SK-N-SH treated with all-trans-retinoic acid at 6 μM for 48 hours (cell line): ENCODE results near the gene HGS.

ENCODE experiments used
- CSRNP3 ChIP-seq: fragments of 250-450 bp; sonication (Bioruptor Pico); IDR thresholded peaks from 2 replicates; pipeline ENCODE4 v1.5.1; 2021; ENCODE audit warnings: mild to moderate bottlenecking, moderate library complexity
- ESRRG ChIP-seq: fragments of 250-450 bp; sonication (Bioruptor Pico); IDR thresholded peaks from 2 replicates; pipeline ENCODE4 v1.6.1; 2021; ENCODE audit warnings: mild to moderate bottlenecking
- GLIS3 ChIP-seq: fragments of 250-450 bp; sonication (Bioruptor Pico); IDR thresholded peaks from 2 replicates; pipeline ENCODE4 v1.5.0; 2020; ENCODE audit warnings: mild to moderate bottlenecking, moderate library complexity
- PATZ1 ChIP-seq: fragments of 250-450 bp; sonication (Bioruptor Pico); IDR thresholded peaks from 2 replicates; pipeline ENCODE4 v1.8.0; 2020; ENCODE audit warnings: mild to moderate bottlenecking, moderate library complexity, borderline replicate concordance
- POU6F1 ChIP-seq: fragments of 250-450 bp; sonication (Bioruptor Pico); IDR thresholded peaks from 2 replicates; pipeline ENCODE4 v1.8.0; 2021; ENCODE audit warnings: low read depth, mild to moderate bottlenecking, moderate library complexity, borderline replicate concordance
- RARB ChIP-seq: fragments of 250-450 bp; sonication (Bioruptor Pico); IDR thresholded peaks from 2 replicates; pipeline ENCODE4 v1.8.0; 2021; ENCODE audit warnings: mild to moderate bottlenecking, moderate library complexity
- TOX ChIP-seq: fragments of 250-450 bp; sonication (Bioruptor Pico); IDR thresholded peaks from 2 replicates; pipeline ENCODE4 v1.8.0; 2021; ENCODE audit warnings: mild to moderate bottlenecking, moderate library complexity, borderline replicate concordance
- TSHZ2 ChIP-seq: fragments of 250-450 bp; sonication (Bioruptor Pico); IDR thresholded peaks from 2 replicates; pipeline ENCODE4 v1.5.0; 2020; ENCODE audit warnings: mild to moderate bottlenecking, moderate library complexity
- ZC3H10 ChIP-seq: fragments of 250-450 bp; sonication (Bioruptor Pico); IDR thresholded peaks from 2 replicates; pipeline ENCODE4 v1.5.1; 2021; ENCODE audit warnings: mild to moderate bottlenecking, moderate library complexity
- ZFP3 ChIP-seq: fragments of 250-450 bp; sonication (Bioruptor Pico); IDR thresholded peaks from 2 replicates; pipeline ENCODE4 v1.5.0; 2020; ENCODE audit warnings: mild to moderate bottlenecking, moderate library complexity
- ZFP30 ChIP-seq: fragments of 450-650 bp; formaldehyde crosslinking; IDR thresholded peaks from 2 replicates; pipeline ENCODE4 v1.5.0; 2022; ENCODE audit warnings: mild to moderate bottlenecking, moderate library complexity
- ZNF565 ChIP-seq: fragments of 450-650 bp; formaldehyde crosslinking; conservative IDR thresholded peaks from 2 replicates; pipeline ENCODE4 v1.5.0; 2020; ENCODE audit warnings: low read depth, mild to moderate bottlenecking, moderate library complexity
- TF ChIP-seq, protein P1 (sequence below): fragments of 250-450 bp; sonication (Bioruptor Pico); IDR thresholded peaks from 2 replicates; pipeline ENCODE4 v1.5.1; 2020; ENCODE audit warnings: low read depth, mild to moderate bottlenecking, moderate library complexity

DNA sequence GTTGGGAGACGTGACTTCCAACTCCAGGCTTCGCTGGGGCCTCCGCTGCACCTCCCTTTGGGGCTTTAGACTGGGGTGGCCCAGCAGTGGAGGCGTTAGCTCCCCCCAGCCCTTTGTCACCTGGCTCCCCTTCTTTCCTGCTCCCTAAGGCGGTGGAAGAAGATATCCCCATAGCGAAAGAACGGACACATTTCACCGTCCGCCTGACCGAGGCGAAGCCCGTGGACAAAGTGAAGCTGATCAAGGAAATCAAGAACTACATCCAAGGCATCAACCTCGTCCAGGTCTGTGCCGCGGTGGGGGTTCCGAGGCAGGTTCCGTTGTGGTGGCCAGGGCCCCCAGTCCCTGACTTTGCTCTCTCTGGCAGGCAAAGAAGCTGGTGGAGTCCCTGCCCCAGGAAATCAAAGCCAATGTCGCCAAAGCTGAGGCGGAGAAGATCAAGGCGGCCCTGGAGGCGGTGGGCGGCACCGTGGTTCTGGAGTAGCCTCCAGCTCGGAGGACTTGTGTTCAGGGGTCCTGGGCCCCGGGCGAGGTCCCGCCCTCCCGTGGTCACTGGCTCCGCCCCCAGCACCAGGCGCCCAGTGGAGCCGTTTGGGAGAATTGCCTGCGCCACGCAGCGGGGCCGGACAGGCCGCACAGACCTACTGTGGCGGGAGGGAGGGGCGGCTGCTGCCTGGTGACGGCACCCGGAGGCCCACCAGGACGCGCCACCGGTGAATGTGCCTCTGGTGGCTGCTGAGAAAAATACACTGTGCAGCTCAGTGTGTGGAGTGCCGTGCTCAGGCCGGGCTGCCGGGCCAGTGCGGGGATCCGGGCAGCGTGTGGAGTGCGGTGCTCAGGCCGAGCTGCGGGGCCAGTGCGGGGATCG, 23.2 kb downstream of the HGS start:
- TF ChIP-seq, protein P1, sequence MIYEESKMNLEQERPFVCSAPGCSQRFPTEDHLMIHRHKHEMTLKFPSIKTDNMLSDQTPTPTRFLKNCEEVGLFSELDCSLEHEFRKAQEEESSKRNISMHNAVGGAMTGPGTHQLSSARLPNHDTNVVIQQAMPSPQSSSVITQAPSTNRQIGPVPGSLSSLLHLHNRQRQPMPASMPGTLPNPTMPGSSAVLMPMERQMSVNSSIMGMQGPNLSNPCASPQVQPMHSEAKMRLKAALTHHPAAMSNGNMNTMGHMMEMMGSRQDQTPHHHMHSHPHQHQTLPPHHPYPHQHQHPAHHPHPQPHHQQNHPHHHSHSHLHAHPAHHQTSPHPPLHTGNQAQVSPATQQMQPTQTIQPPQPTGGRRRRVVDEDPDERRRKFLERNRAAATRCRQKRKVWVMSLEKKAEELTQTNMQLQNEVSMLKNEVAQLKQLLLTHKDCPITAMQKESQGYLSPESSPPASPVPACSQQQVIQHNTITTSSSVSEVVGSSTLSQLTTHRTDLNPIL (CRISPR knock-in tag) = no peak
- TF ChIP-seq TOX (no peak), ESRRG (CRISPR knock-in tag) (no peak), PATZ1 (CRISPR knock-in tag) (no peak), RARB (CRISPR knock-in tag) (no peak), ZFP30 (CRISPR knock-in tag) (no peak), GLIS3 (CRISPR knock-in tag) (no peak), CSRNP3 (CRISPR knock-in tag) (no peak), ZC3H10 (CRISPR knock-in tag) (no peak), ZFP3 (no peak), ZNF565 (no peak), TSHZ2 (CRISPR knock-in tag) (no peak), POU6F1 (no peak)
